Stomach (tissue), 4 donors: ENCODE results near the gene RSL1D1.

Source experiments
- CTCF ChIP-seq, 7 experiments: fragments of 450-650 bp in 4 of 7; fragments of 200-600 bp in 3 of 7; sonication (generic) in 3 of 7; IDR thresholded peaks; one replicate each; pipeline ENCODE4 v1.5.1; 2016 to 2019; ENCODE audit warnings: antibody characterized with exemption in 7 of 7, control low read depth in 2 of 7, mild to moderate bottlenecking in 1 of 7
- POLR2A ChIP-seq, 4 donors: fragments of 450-650 bp; IDR thresholded peaks; one replicate each; pipeline ENCODE4 v1.6.1; 2016; ENCODE audit warnings: antibody characterized with exemption in 4 of 4, control low read depth in 2 of 4, mild to moderate bottlenecking in 1 of 4, moderate library complexity in 1 of 4
- POLR2AphosphoS5 ChIP-seq, 3 donors: sonication (generic); formaldehyde crosslinking; IDR thresholded peaks; one replicate each; pipeline ENCODE4 v1.6.1; 2016; ENCODE audit warnings: antibody characterized with exemption in 3 of 3

DNA sequence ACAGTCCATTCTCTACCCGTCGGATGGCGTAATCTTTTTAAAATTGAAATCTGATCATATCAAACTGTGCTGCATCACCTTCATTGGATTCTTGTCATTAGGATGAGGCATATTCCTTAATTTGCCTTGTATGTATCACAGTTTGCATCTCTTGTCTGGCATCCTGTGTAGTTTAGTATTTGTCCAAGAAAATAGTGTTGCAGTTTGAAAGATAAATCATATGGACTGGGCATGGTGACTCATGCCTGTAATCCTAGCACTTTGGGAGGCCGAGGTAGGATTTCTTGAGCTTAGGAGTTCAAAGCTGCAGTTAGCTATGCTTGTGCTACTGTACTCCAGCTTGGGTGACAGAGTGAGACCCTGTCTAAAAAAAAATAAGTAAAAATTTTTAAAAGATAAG is 5.8 kb upstream of the RSL1D1 start:
- no peak for TF ChIP-seq CTCF (IDR thresholded peaks at IDR 0.05)
- no peak for TF ChIP-seq POLR2A (IDR thresholded peaks at IDR 0.05)
- no peak for TF ChIP-seq POLR2AphosphoS5 (IDR thresholded peaks at IDR 0.05)
